Progenitor cell of endocrine pancreas (in vitro differentiated cells): ENCODE measurements around the gene DNAJB7. TPM values are rescaled to one million over a fixed set of nuclear protein-coding genes. Genes with fewer than 3 reads are reported as not detected.
"Not testable (repeated sequence)": the region's sequence is repeated elsewhere in the genome, so short reads cannot be mapped to it uniquely, and the experiment has no call there.

Experiments
- DNase-seq: peaks from one replicate; pipeline ENCODE4 v3.0.0; 2021; ENCODE audit warnings: low spot score; ENCODE audit not compliant: unreplicated experiment
- H3K27ac Mint-ChIP-seq: 2 replicates; pipeline ENCODE4 v1.8.0; 2021; ENCODE audit warnings: mild to moderate bottlenecking, moderate library complexity, mixed read lengths
- H3K27me3 Mint-ChIP-seq: 2 replicates; pipeline ENCODE4 v1.8.0; 2021; ENCODE audit warnings: mixed read lengths
- H3K36me3 Mint-ChIP-seq: 2 replicates; pipeline ENCODE4 v1.8.0; 2022; ENCODE audit warnings: mixed read lengths; ENCODE audit not compliant: insufficient read depth
- H3K4me1 Mint-ChIP-seq: 2 replicates; pipeline ENCODE4 v1.8.0; 2021; ENCODE audit warnings: low read depth, mixed read lengths
- H3K4me3 Mint-ChIP-seq: 2 replicates; pipeline ENCODE4 v1.8.0; 2021; ENCODE audit warnings: low read depth, mild to moderate bottlenecking, moderate library complexity, mixed read lengths
- H3K9me3 Mint-ChIP-seq: 2 replicates; pipeline ENCODE4 v1.8.0; 2021; ENCODE audit warnings: low read depth, mixed read lengths
- CTCF ChIP-seq: fragments of 200-600 bp; sonication (generic); IDR thresholded peaks from one replicate; pipeline ENCODE4 v1.5.0; 2021; ENCODE audit warnings: antibody characterized with exemption, mild to moderate bottlenecking; ENCODE audit not compliant: unreplicated experiment
- total RNA-seq: library from RNA; stranded (reverse); gene quantifications from 2 replicates; pipeline ENCODE4 v1.2.1, GENCODE V29; 2021

The DNAJB7 gene
- total RNA-seq, 1 donor from 2014 or later = not detected

GRCh38 chr22:40875111-40875510 is 13.2 kb upstream of the DNAJB7 start:
- Mint-ChIP-seq H3K36me3 (no peaks in the 10 kb centered on the region), H3K4me1 (no peaks in the 10 kb centered on the region), H3K27ac (no peak overlapping the region), H3K9me3 (no peaks in the 10 kb centered on the region), H3K4me3 (no peak overlapping the region), H3K27me3 (no peaks in the 10 kb centered on the region)
- no peak for TF ChIP-seq CTCF
- no peak for DNase-seq

- Mint-ChIP-seq H3K27me3 (no peaks in the 10 kb centered on the region), H3K9me3 (no peaks in the 10 kb centered on the region), H3K27ac (no peak overlapping the region), H3K36me3 (no peaks in the 10 kb centered on the region), H3K4me3 (no peak overlapping the region), H3K4me1 (no peaks in the 10 kb centered on the region)
- DNase-seq = no peak
- TF ChIP-seq CTCF = no peak
Measured at GRCh38 chr22:40874016-40874415, 12.1 kb upstream of the DNAJB7 start.

- not testable (repeated sequence) for H3K4me1 Mint-ChIP-seq, DNase-seq, H3K27ac Mint-ChIP-seq, H3K4me3 Mint-ChIP-seq, H3K36me3 Mint-ChIP-seq, H3K9me3 Mint-ChIP-seq, H3K27me3 Mint-ChIP-seq
Measured at GRCh38 chr22:40868379-40868778, 6.5 kb upstream of the DNAJB7 start.

GRCh38 chr22:40867109-40867508 is 5.2 kb upstream of the DNAJB7 start:
- no peak for DNase-seq
- peak overlapping the region; percentile 40 for H3K27ac Mint-ChIP-seq
- TF ChIP-seq CTCF = no peak
- H3K36me3 Mint-ChIP-seq = no peaks in the 10 kb centered on the region
- H3K4me1 Mint-ChIP-seq = no peaks in the 10 kb centered on the region
- no peak overlapping the region for H3K4me3 Mint-ChIP-seq
- no peaks in the 10 kb centered on the region for H3K9me3 Mint-ChIP-seq
- no peaks in the 10 kb centered on the region for H3K27me3 Mint-ChIP-seq

- Mint-ChIP-seq H3K4me1 (peaks cover 10% of the 10 kb centered on the region), H3K27me3 (no peaks in the 10 kb centered on the region), H3K9me3 (no peaks in the 10 kb centered on the region), H3K27ac (no peak overlapping the region), H3K36me3 (peaks cover 4% of the 10 kb centered on the region), H3K4me3 (no peak overlapping the region)
- no peak for DNase-seq
- TF ChIP-seq CTCF = no peak
Measured at GRCh38 chr22:40862537-40862936, 624 bp upstream of the DNAJB7 start.

GRCh38 chr22:40857309-40857855 is 4.5 kb downstream of the DNAJB7 start:
- peak overlapping the region; percentile 100 for H3K27ac Mint-ChIP-seq
- peaks cover 36% of the 10 kb centered on the region for H3K4me1 Mint-ChIP-seq
- no peaks in the 10 kb centered on the region for H3K9me3 Mint-ChIP-seq
- no peak for DNase-seq
- TF ChIP-seq CTCF = no peak
- peaks cover 6% of the 10 kb centered on the region for H3K36me3 Mint-ChIP-seq
- peak overlapping the region; percentile 95 for H3K4me3 Mint-ChIP-seq
- H3K27me3 Mint-ChIP-seq = no peaks in the 10 kb centered on the region
